HepG2 (cell line): ENCODE measurements around the gene LYZL2.

Experiments
- MAF1 ChIP-seq: sonication (generic); formaldehyde crosslinking; IDR thresholded peaks from 2 replicates; pipeline ENCODE4 v1.5.0; 2020; ENCODE audit warnings: missing genetic modification reagents, borderline replicate concordance
- POLR2A ChIP-seq, 2 experiments: IDR thresholded peaks; 2 replicates each; pipeline ENCODE4 v1.6.1; 2011; ENCODE audit warnings: low read depth in 2 of 2, low read length in 2 of 2, mild to moderate bottlenecking in 1 of 2, moderate library complexity in 1 of 2; ENCODE audit not compliant: insufficient read depth in 1 of 2
- POLR2AphosphoS5 ChIP-seq: IDR thresholded peaks from 2 replicates; pipeline ENCODE4 v1.6.1; 2012; ENCODE audit warnings: low read depth, low read length
- ZNF460 ChIP-seq: sonication (generic); formaldehyde crosslinking; IDR thresholded peaks from 2 replicates; pipeline ENCODE4 v1.5.1; 2020; ENCODE audit warnings: missing genetic modification reagents, mild to moderate bottlenecking, borderline replicate concordance
- TF ChIP-seq, protein P1 (sequence below): sonication (generic); formaldehyde crosslinking; IDR thresholded peaks from 2 replicates; pipeline ENCODE4 v1.5.0; 2020; ENCODE audit warnings: missing genetic modification reagents, mild to moderate bottlenecking, borderline replicate concordance
- TF ChIP-seq, protein P2 (sequence below): sonication (generic); formaldehyde crosslinking; IDR thresholded peaks from 2 replicates; pipeline ENCODE4 v1.4.0; 2020; ENCODE audit warnings: missing genetic modification reagents
- TF ChIP-seq, protein P3 (sequence below): sonication (generic); formaldehyde crosslinking; IDR thresholded peaks from 2 replicates; pipeline ENCODE4 v1.5.0; 2020; ENCODE audit warnings: mild to moderate bottlenecking, missing genetic modification reagents, moderate library complexity

DNA sequence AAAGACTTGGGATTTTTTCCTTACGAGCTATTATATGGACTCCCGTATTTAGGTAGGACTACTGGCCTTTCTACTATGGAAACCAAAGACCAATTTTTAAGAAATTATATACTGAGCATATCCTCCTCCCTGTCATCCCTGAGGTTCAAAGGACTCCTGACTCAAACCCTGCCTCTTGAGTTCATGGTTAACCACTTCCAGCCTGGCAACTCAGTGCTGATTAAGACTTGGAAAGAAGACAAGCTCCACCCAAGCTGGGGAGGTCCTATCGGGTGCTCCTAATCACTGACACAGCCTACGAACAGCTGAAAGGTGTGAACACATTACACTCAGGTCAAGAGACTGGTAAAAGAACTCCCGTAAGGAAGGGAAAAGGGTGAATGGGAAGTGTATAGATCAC is 66.8 kb downstream of the LYZL2 start:
- no peak for TF ChIP-seq POLR2AphosphoS5
- TF ChIP-seq, protein P1, sequence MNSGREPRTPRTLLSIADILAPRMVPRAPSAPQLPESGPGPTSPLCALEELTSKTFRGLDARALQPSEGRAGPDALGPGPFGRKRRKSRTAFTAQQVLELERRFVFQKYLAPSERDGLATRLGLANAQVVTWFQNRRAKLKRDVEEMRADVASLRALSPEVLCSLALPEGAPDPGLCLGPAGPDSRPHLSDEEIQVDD, result no peak
- TF ChIP-seq MAF1, result no peak
- no peak for TF ChIP-seq ZNF460 (CRISPR knock-in tag)
- TF ChIP-seq, protein P2, sequence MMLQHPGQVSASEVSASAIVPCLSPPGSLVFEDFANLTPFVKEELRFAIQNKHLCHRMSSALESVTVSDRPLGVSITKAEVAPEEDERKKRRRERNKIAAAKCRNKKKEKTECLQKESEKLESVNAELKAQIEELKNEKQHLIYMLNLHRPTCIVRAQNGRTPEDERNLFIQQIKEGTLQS (CRISPR knock-in tag), result no peak
- TF ChIP-seq, protein P3, sequence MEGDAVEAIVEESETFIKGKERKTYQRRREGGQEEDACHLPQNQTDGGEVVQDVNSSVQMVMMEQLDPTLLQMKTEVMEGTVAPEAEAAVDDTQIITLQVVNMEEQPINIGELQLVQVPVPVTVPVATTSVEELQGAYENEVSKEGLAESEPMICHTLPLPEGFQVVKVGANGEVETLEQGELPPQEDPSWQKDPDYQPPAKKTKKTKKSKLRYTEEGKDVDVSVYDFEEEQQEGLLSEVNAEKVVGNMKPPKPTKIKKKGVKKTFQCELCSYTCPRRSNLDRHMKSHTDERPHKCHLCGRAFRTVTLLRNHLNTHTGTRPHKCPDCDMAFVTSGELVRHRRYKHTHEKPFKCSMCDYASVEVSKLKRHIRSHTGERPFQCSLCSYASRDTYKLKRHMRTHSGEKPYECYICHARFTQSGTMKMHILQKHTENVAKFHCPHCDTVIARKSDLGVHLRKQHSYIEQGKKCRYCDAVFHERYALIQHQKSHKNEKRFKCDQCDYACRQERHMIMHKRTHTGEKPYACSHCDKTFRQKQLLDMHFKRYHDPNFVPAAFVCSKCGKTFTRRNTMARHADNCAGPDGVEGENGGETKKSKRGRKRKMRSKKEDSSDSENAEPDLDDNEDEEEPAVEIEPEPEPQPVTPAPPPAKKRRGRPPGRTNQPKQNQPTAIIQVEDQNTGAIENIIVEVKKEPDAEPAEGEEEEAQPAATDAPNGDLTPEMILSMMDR, result no peak
- no peak for TF ChIP-seq POLR2A (IDR thresholded peaks at IDR 0.05; ENCODE audit: insufficient read depth in 1 of 2, low read depth in 2 of 2, low read length in 2 of 2)
